Neural progenitor cell (in vitro differentiated cells): ENCODE measurements around the gene UBE3D. TPM values are rescaled to one million over a fixed set of nuclear protein-coding genes. Genes with fewer than 3 reads are reported as not detected.

Experiments
- DNase-seq: peaks from one replicate; pipeline ENCODE4 v3.0.0-alpha.2; 2016; ENCODE audit warnings: low spot score
- H2AFZ ChIP-seq: fragments of 200-600 bp; sonication (generic); replicated peaks from 2 replicates; pipeline ENCODE4 v1.6.1; 2016; ENCODE audit warnings: antibody characterized with exemption
- H3F3A ChIP-seq: fragments of 200-600 bp; sonication (generic); 2 replicates; pipeline ENCODE4 v1.6.1; 2016; ENCODE audit warnings: antibody characterized with exemption, low read depth
- H3K27ac ChIP-seq: fragments of 200-600 bp; sonication (generic); 2 replicates; pipeline ENCODE4 v1.5.1; 2016; ENCODE audit warnings: mild to moderate bottlenecking
- H3K27me3 ChIP-seq: fragments of 200-600 bp; sonication (generic); 2 replicates; pipeline ENCODE4 v1.6.1; 2016; ENCODE audit warnings: mild to moderate bottlenecking, moderate library complexity
- H3K36me3 ChIP-seq: fragments of 200-600 bp; sonication (generic); 2 replicates; pipeline ENCODE4 v1.5.1; 2016
- H3K4me1 ChIP-seq: fragments of 200-600 bp; sonication (generic); 2 replicates; pipeline ENCODE4 v1.6.1; 2016; ENCODE audit warnings: mixed run types
- H3K4me2 ChIP-seq: fragments of 200-600 bp; sonication (generic); 2 replicates; pipeline ENCODE4 v1.6.1; 2016
- H3K4me3 ChIP-seq: fragments of 200-600 bp; sonication (generic); 2 replicates; pipeline ENCODE4 v1.5.1; 2016
- H3K79me2 ChIP-seq: fragments of 200-600 bp; sonication (generic); 2 replicates; pipeline ENCODE4 v1.6.1; 2016; ENCODE audit warnings: low read depth
- H3K9ac ChIP-seq: fragments of 200-600 bp; sonication (generic); 2 replicates; pipeline ENCODE4 v1.6.1; 2016
- H3K9me3 ChIP-seq: fragments of 200-600 bp; sonication (generic); 2 replicates; pipeline ENCODE4 v1.5.1; 2016; ENCODE audit warnings: low read depth
- H4K20me1 ChIP-seq: fragments of 200-600 bp; sonication (generic); 2 replicates; pipeline ENCODE4 v1.6.1; 2016; ENCODE audit warnings: low read depth
- H3K27ac Mint-ChIP-seq: 3 replicates; pipeline ENCODE4 v1.8.0; 2021; ENCODE audit warnings: mixed read lengths
- H3K27me3 Mint-ChIP-seq: 2 replicates; pipeline ENCODE4 v1.8.0; 2022; ENCODE audit warnings: low read depth, mild to moderate bottlenecking, inconsistent platforms, moderate library complexity, mixed read lengths; ENCODE audit not compliant: insufficient read depth
- H3K36me3 Mint-ChIP-seq: 3 replicates; pipeline ENCODE4 v1.8.0; 2021; ENCODE audit warnings: mixed read lengths
- H3K4me1 Mint-ChIP-seq: 3 replicates; pipeline ENCODE4 v1.8.0; 2021; ENCODE audit warnings: mixed read lengths
- H3K4me3 Mint-ChIP-seq: 3 replicates; pipeline ENCODE4 v1.8.0; 2021; ENCODE audit warnings: mild to moderate bottlenecking, moderate library complexity, mixed read lengths
- H3K9me3 Mint-ChIP-seq: 3 replicates; pipeline ENCODE4 v1.8.0; 2020; ENCODE audit warnings: mixed read lengths
- EZH2 ChIP-seq: fragments of 200-600 bp; sonication (generic); IDR thresholded peaks from 2 replicates; pipeline ENCODE4 v1.6.1; 2017; ENCODE audit warnings: antibody characterized with exemption, mild to moderate bottlenecking, moderate library complexity
- EZH2phosphoT487 ChIP-seq: fragments of 200-600 bp; sonication (generic); IDR thresholded peaks from 2 replicates; pipeline ENCODE4 v1.6.1; 2017; ENCODE audit warnings: antibody characterized with exemption
- total RNA-seq: library from RNA; depleted of rRNA; stranded (reverse); fragments of >200 nt; gene quantifications from 2 replicates; pipeline ENCODE4 v1.2.3, GENCODE V29; 2015; ENCODE audit warnings: low replicate concordance
- TF ChIP-seq, protein P1 (sequence below): fragments of 200-600 bp; sonication (generic); IDR thresholded peaks from 2 replicates; pipeline ENCODE4 v1.5.1; 2017; ENCODE audit warnings: antibody characterized with exemption, mild to moderate bottlenecking

The UBE3D gene
- total RNA-seq, 1 donor from 2014 or later = 86.3 TPM

DNA sequence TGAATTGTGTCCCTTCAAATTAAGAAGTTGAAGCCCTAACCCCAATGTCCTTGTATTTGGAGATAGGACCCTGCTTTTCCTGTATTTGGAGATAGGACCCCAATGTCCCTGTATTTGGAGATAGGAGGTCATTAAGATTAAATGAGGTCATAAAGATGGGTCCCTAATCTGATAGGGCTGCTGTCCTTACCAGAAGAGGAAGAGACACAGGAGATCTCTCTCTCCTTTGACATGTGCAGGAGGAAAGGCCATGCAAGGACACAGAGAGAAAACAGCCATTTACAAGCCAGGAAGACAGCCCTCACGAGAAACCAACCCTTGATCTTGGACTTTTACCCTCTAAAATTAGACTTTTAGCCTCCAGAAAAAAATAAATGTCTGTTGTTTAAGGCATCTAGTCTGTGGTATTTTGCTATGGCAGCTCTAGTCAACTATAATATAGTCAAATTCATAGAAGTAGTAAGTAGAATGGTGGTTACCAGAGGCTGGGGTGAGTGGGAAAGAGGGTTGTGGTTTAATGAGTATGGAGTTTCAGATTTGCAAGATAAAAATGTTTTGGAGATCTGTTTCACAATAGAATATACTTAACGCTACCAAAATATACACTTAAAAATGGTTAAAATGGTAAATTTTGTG, 59.3 kb downstream of the UBE3D start:
- H3K4me2 ChIP-seq = no peak overlapping the region
- no peaks in the 10 kb centered on the region for H3F3A ChIP-seq
- TF ChIP-seq EZH2 (no peak), EZH2phosphoT487 (no peak)
- TF ChIP-seq, protein P1, sequence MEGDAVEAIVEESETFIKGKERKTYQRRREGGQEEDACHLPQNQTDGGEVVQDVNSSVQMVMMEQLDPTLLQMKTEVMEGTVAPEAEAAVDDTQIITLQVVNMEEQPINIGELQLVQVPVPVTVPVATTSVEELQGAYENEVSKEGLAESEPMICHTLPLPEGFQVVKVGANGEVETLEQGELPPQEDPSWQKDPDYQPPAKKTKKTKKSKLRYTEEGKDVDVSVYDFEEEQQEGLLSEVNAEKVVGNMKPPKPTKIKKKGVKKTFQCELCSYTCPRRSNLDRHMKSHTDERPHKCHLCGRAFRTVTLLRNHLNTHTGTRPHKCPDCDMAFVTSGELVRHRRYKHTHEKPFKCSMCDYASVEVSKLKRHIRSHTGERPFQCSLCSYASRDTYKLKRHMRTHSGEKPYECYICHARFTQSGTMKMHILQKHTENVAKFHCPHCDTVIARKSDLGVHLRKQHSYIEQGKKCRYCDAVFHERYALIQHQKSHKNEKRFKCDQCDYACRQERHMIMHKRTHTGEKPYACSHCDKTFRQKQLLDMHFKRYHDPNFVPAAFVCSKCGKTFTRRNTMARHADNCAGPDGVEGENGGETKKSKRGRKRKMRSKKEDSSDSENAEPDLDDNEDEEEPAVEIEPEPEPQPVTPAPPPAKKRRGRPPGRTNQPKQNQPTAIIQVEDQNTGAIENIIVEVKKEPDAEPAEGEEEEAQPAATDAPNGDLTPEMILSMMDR = no peak
- no peak overlapping the region for H3K4me3 ChIP-seq
- H3K9ac ChIP-seq = no peak overlapping the region
- H3K27me3 ChIP-seq = no peaks in the 10 kb centered on the region
- no peaks in the 10 kb centered on the region for H3K4me1 Mint-ChIP-seq
- no peak overlapping the region for H2AFZ ChIP-seq
- H3K36me3 ChIP-seq = peaks cover 22% of the 10 kb centered on the region
- H3K27ac ChIP-seq = no peak overlapping the region
- H3K9me3 ChIP-seq = no peaks in the 10 kb centered on the region
- no peaks in the 10 kb centered on the region for H3K4me1 ChIP-seq
- H3K9me3 Mint-ChIP-seq = peaks cover 14% of the 10 kb centered on the region
- H3K27ac Mint-ChIP-seq = no peak overlapping the region
- H3K36me3 Mint-ChIP-seq = peaks cover 45% of the 10 kb centered on the region
- no peaks in the 10 kb centered on the region for H4K20me1 ChIP-seq
- H3K79me2 ChIP-seq = peaks cover 12% of the 10 kb centered on the region
- no peak for DNase-seq
- no peak overlapping the region for H3K4me3 Mint-ChIP-seq
- H3K27me3 Mint-ChIP-seq = no peaks in the 10 kb centered on the region

DNA sequence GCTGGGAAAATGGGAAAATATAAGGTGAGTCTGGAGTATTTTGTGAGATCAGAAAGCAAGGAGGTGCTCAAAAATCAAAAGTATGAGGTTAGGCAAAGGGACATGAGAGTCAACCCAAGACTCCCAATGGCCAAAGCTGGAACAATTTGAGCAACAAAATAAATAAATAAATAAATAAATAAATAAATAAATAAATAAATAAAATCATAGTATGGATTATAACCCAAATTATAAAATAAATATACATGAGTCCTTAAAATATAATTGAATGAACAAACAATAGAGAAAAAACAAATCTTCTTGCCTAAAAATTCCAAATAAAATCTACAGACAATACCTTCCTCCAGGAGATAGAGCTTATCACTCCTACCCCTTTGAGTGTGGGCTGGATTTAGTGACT, 69.5 kb downstream of the UBE3D start:
- no peaks in the 10 kb centered on the region for H3K9me3 ChIP-seq
- H3K27me3 ChIP-seq = no peaks in the 10 kb centered on the region
- no peak overlapping the region for H3K4me3 ChIP-seq
- no peak overlapping the region for H3K27ac ChIP-seq
- Mint-ChIP-seq H3K9me3 (peaks cover 3% of the 10 kb centered on the region), H3K4me3 (no peak overlapping the region), H3K4me1 (no peaks in the 10 kb centered on the region), H3K36me3 (peaks cover 44% of the 10 kb centered on the region), H3K27me3 (peaks cover 6% of the 10 kb centered on the region), H3K27ac (no peak overlapping the region)
- no peak for DNase-seq
- H3K9ac ChIP-seq = no peak overlapping the region
- TF ChIP-seq EZH2phosphoT487 (no peak), EZH2 (no peak)
- no peaks in the 10 kb centered on the region for H4K20me1 ChIP-seq
- peaks cover 4% of the 10 kb centered on the region for H3K4me1 ChIP-seq
- peaks cover 14% of the 10 kb centered on the region for H3K79me2 ChIP-seq
- no peaks in the 10 kb centered on the region for H3K36me3 ChIP-seq
- H3F3A ChIP-seq = no peaks in the 10 kb centered on the region
- H3K4me2 ChIP-seq = no peak overlapping the region
- no peak overlapping the region for H2AFZ ChIP-seq

DNA sequence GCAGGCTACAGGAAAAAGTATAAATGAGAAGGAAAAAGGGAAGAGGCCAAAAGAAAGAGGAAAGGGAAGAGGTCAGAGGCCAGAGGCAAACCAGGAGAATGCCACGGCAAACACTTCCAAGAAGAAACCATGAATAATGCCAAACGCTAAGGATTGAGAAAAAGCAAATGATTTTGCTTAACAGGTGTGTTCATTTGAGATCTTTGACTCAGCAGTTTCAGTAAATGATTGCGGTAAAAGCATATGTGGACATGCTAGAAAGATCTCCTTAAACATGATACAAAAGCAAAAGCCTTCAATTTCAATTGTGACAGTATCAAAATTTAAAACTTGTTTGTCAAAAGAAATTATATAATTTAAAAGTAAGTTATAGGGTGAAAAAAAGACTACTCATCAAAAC, 70.6 kb downstream of the UBE3D start:
- Histone ChIP-seq H3F3A (no peaks in the 10 kb centered on the region), H3K9me3 (no peaks in the 10 kb centered on the region), H3K4me2 (no peak overlapping the region), H4K20me1 (no peaks in the 10 kb centered on the region), H3K4me3 (no peak overlapping the region), H3K79me2 (peaks cover 14% of the 10 kb centered on the region), H2AFZ (no peak overlapping the region), H3K36me3 (no peaks in the 10 kb centered on the region), H3K9ac (no peak overlapping the region), H3K27ac (peak overlapping the region; percentile 13), H3K27me3 (no peaks in the 10 kb centered on the region), H3K4me1 (peaks cover 4% of the 10 kb centered on the region)
- Mint-ChIP-seq H3K4me3 (no peak overlapping the region), H3K27ac (peak overlapping the region; percentile 23), H3K27me3 (peaks cover 2% of the 10 kb centered on the region), H3K4me1 (no peaks in the 10 kb centered on the region), H3K36me3 (peaks cover 36% of the 10 kb centered on the region), H3K9me3 (peaks cover 3% of the 10 kb centered on the region)
- no peak for DNase-seq
- TF ChIP-seq EZH2phosphoT487 = no peak

DNA sequence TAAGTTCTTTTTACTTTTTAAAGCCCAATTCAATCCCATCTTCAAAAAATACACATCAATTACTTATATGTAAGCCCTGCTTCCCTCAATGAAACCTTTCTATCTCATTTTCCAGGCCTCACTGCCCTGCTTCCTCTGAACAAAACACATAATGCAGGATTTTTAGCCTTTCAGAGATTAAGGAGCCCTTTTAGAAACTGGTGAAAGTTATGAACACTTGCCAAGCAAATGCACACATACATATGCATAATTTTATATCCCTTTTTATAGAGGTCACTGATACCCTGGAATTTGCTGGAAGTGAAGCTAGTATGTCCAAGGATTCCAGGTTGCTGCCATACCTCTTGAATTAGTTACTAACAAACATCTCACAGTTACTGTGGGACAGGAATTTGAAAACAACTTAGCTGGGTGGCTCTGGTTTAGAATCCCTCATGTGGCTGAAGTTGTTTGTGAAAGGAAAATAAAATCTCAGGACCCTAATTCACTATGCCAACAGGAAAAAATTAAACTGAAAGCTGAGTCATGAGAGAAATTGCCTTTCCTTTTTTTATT, 75.8 kb downstream of the UBE3D start:
- no peak overlapping the region for H3K4me2 ChIP-seq
- peaks cover 14% of the 10 kb centered on the region for H3K4me1 ChIP-seq
- H3K27ac ChIP-seq = peak overlapping the region; percentile 26
- no peaks in the 10 kb centered on the region for H3K27me3 Mint-ChIP-seq
- no peaks in the 10 kb centered on the region for H3K27me3 ChIP-seq
- no peak overlapping the region for H3K9ac ChIP-seq
- H3K9me3 ChIP-seq = no peaks in the 10 kb centered on the region
- no peak overlapping the region for H3K4me3 Mint-ChIP-seq
- H3F3A ChIP-seq = no peaks in the 10 kb centered on the region
- no peak for TF ChIP-seq EZH2
- no peak for TF ChIP-seq EZH2phosphoT487
- TF ChIP-seq, protein P1 = no peak
- H3K36me3 ChIP-seq = no peaks in the 10 kb centered on the region
- no peaks in the 10 kb centered on the region for H3K79me2 ChIP-seq
- no peaks in the 10 kb centered on the region for H4K20me1 ChIP-seq
- H3K4me3 ChIP-seq = no peak overlapping the region
- no peak overlapping the region for H2AFZ ChIP-seq
- H3K27ac Mint-ChIP-seq = peak overlapping the region; percentile 72
- no peaks in the 10 kb centered on the region for H3K9me3 Mint-ChIP-seq
- H3K4me1 Mint-ChIP-seq = peaks cover 14% of the 10 kb centered on the region
- peaks cover 21% of the 10 kb centered on the region for H3K36me3 Mint-ChIP-seq
- no peak for DNase-seq
